Lower lobe of right lung (tissue), 2 donors: Measurements from ENCODE around the gene ACAP2. TPM values are rescaled to one million over a fixed set of nuclear protein-coding genes. Genes with fewer than 3 reads are reported as not detected.
A peak's percentile ranks its signal among the peaks of the same experiment; 100 is the strongest.
"Not testable (repeated sequence)": the region's sequence is repeated elsewhere in the genome, so short reads cannot be mapped to it uniquely, and the experiment has no call there.

Source experiments
- ATAC-seq, 2 donors: fragments of 200-7000 bp; cut with Tn5 transposase; one replicate each; pipeline ENCODE4 v1.9.1; 2020 to 2022; ENCODE audit warnings: mild to moderate bottlenecking in 2 of 2, moderate library complexity in 2 of 2
- DNase-seq: peaks from one replicate; pipeline ENCODE4 v3.0.0-alpha.2; 2020
- H3K27ac ChIP-seq: fragments of 200-600 bp; one replicate; pipeline ENCODE4 v1.8.0; 2022
- H3K27me3 ChIP-seq: fragments of 200-600 bp; one replicate; pipeline ENCODE4 v1.8.0; 2022; ENCODE audit warnings: low read depth
- H3K36me3 ChIP-seq: fragments of 200-600 bp; one replicate; pipeline ENCODE4 v1.8.0; 2022; ENCODE audit warnings: mild to moderate bottlenecking
- H3K4me1 ChIP-seq: fragments of 200-600 bp; one replicate; pipeline ENCODE4 v1.8.0; 2022
- H3K4me3 ChIP-seq: fragments of 200-600 bp; one replicate; pipeline ENCODE4 v1.8.0; 2022; ENCODE audit warnings: mild to moderate bottlenecking
- H3K9me3 ChIP-seq: fragments of 200-600 bp; one replicate; pipeline ENCODE4 v1.8.0; 2022
- CTCF ChIP-seq: fragments of 200-600 bp; IDR thresholded peaks from one replicate; pipeline ENCODE4 v1.8.0; 2022; ENCODE audit warnings: antibody characterized with exemption, mild to moderate bottlenecking
- intact Hi-C: fragments of 100-400 bp; cut with DNase I; formaldehyde crosslinking; loops from one replicate; pipeline ENCODE4 v1.11.0; 2022
- total RNA-seq: library from RNA; stranded (reverse); fragmentation: NEBNext Ultra II Directional; extraction: Animal tissue kit (Norgen Biotek cat#: 25700); gene quantifications from one replicate; pipeline ENCODE4 v1.2.1, GENCODE V29; 2021
- donor health status: DM: no; HTN: yes; CAD: no; lungs with severe emphysema.

ACAP2 gene
- total RNA-seq, 1 donor from 2014 or later: 68.9 TPM

- H3K4me3 ChIP-seq: no peak overlapping the region
- no peak for TF ChIP-seq CTCF
- no peaks in the 10 kb centered on the region for H3K36me3 ChIP-seq
- peak overlapping the region; percentile 67 for H3K27ac ChIP-seq
- H3K9me3 ChIP-seq: no peaks in the 10 kb centered on the region
- H3K27me3 ChIP-seq: no peaks in the 10 kb centered on the region
- ATAC-seq: peak; percentile 59 to 73
- H3K4me1 ChIP-seq: peaks cover 26% of the 10 kb centered on the region
- intact Hi-C loops: no loop called here
- peak; percentile 22 for DNase-seq
Observed at GRCh38 chr3:195238586-195239118, 204.2 kb downstream of the ACAP2 start.

- ATAC-seq (peak; percentile 7 to 16), DNase-seq (peak; percentile 23)
- H3K36me3 ChIP-seq: no peaks in the 10 kb centered on the region
- peaks cover 26% of the 10 kb centered on the region for H3K4me1 ChIP-seq
- peak overlapping the region; percentile 67 for H3K27ac ChIP-seq
- H3K4me3 ChIP-seq: no peak overlapping the region
- no peak for TF ChIP-seq CTCF
- intact Hi-C loops: no loop called here
- no peaks in the 10 kb centered on the region for H3K27me3 ChIP-seq
- no peaks in the 10 kb centered on the region for H3K9me3 ChIP-seq
Observed at GRCh38 chr3:195238081-195238571, 204.7 kb downstream of the ACAP2 start.

- no peak overlapping the region for H3K27ac ChIP-seq
- no peak for ATAC-seq
- H3K36me3 ChIP-seq: no peaks in the 10 kb centered on the region
- intact Hi-C loops: no loop called here
- peak; percentile 34 for DNase-seq
- no peaks in the 10 kb centered on the region for H3K27me3 ChIP-seq
- no peak overlapping the region for H3K4me3 ChIP-seq
- H3K9me3 ChIP-seq: no peaks in the 10 kb centered on the region
- no peak for TF ChIP-seq CTCF
- peaks cover 26% of the 10 kb centered on the region for H3K4me1 ChIP-seq
Observed at GRCh38 chr3:195236801-195237570, 205.8 kb downstream of the ACAP2 start.

GRCh38 chr3:195236076-195236798 is 206.6 kb downstream of the ACAP2 start:
- DNase-seq (peak; percentile 10), ATAC-seq (no peak)
- no peak overlapping the region for H3K27ac ChIP-seq
- H3K36me3 ChIP-seq: no peaks in the 10 kb centered on the region
- intact Hi-C loops: no loop called here
- H3K4me3 ChIP-seq: no peak overlapping the region
- TF ChIP-seq CTCF: no peak
- peaks cover 26% of the 10 kb centered on the region for H3K4me1 ChIP-seq
- H3K9me3 ChIP-seq: no peaks in the 10 kb centered on the region
- H3K27me3 ChIP-seq: no peaks in the 10 kb centered on the region

- intact Hi-C loops: no loop called here
- ATAC-seq (no peak), DNase-seq (no peak)
- Histone ChIP-seq H3K36me3 (no peaks in the 10 kb centered on the region), H3K4me1 (no peaks in the 10 kb centered on the region), H3K9me3 (no peaks in the 10 kb centered on the region), H3K27ac (no peak overlapping the region), H3K27me3 (no peaks in the 10 kb centered on the region), H3K4me3 (no peak overlapping the region)
- no peak for TF ChIP-seq CTCF
Observed at GRCh38 chr3:195230244-195230643, 212.6 kb downstream of the ACAP2 start.

GRCh38 chr3:195228886-195229285 is 213.9 kb downstream of the ACAP2 start:
- intact Hi-C loops, H3K27me3 ChIP-seq, H3K36me3 ChIP-seq, ATAC-seq, H3K27ac ChIP-seq, H3K4me1 ChIP-seq, DNase-seq, H3K9me3 ChIP-seq, H3K4me3 ChIP-seq: not testable (repeated sequence)
